Stomach smooth muscle (tissue), 2 donors: Measurements from ENCODE around the gene ASB10.

ENCODE experiments used
- H3K27ac ChIP-seq: one replicate; pipeline ENCODE4 v1.7.0; 2013; ENCODE audit warnings: mild to moderate bottlenecking, low read length, inconsistent platforms
- H3K27me3 ChIP-seq, 2 donors: one replicate each; pipeline ENCODE4 v1.7.0; 2013; ENCODE audit warnings: low read length in 2 of 2; ENCODE audit not compliant: insufficient read depth in 2 of 2, control insufficient read depth in 1 of 2
- H3K36me3 ChIP-seq, 2 donors: one replicate each; pipeline ENCODE4 v1.7.0; 2013; ENCODE audit warnings: low read length in 2 of 2; ENCODE audit not compliant: control insufficient read depth in 2 of 2, insufficient read depth in 2 of 2
- H3K4me1 ChIP-seq: one replicate; pipeline ENCODE4 v1.7.0; 2013; ENCODE audit warnings: low read length; ENCODE audit not compliant: control insufficient read depth, insufficient read depth
- H3K4me3 ChIP-seq, 2 donors: one replicate each; pipeline ENCODE4 v1.7.0; 2013; ENCODE audit warnings: low read length in 2 of 2
- H3K9ac ChIP-seq, 2 donors: one replicate each; pipeline ENCODE4 v1.7.0; 2013; ENCODE audit warnings: low read length in 2 of 2, mild to moderate bottlenecking in 1 of 2
- H3K9me3 ChIP-seq, 2 donors: one replicate each; pipeline ENCODE4 v1.7.0; 2013; ENCODE audit warnings: low read length in 2 of 2; ENCODE audit not compliant: control insufficient read depth in 2 of 2
- donor health status: healthy.
- donor health status: Pancreatic carcinoma.

Gene ASB10

DNA sequence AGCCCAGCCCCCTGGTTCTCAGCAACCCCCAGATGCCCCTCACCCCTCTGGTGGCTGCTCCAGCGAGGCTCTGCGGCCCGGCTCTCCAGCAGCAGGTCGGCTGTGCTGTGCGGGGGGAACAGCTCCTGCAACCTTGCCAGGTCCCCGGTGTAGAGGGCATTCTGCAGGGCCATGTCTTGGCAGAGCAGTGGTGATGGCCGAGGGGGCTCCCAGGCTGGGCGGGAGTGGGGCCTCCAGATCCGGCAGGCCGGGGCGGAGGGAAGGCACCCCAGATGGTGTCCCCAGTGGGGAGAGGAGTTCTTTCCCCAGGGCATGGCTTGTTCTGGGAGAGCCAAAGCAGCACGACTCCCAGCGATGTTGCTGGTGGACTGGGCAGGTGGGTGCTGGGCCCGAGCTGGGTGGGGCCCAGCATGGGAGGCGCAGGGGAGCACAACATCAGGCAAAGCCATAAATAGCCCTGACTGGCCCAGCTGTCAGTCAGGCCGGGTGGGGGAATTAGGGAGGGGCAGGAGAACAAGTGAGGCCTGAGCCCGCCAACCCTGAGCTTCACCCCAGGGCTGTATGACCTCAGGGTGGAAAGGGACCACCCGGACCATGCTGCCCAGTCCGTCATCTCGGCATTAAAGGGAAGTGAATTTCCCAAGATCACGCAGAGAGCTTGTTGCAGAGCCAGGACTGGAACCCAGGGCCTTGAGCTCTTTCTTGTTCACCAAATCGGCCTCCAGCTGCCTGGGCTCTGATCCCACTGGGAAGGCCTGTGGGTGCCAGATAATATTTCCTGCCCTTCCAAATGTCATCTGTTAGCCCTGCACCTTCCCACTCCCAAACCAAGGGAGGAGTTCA lies 580 bp upstream of the ASB10 start:
- Histone ChIP-seq H3K36me3 (no peaks in the 10 kb centered on the region), H3K9me3 (no peaks in the 10 kb centered on the region), H3K27me3 (peaks cover 2 to 4% of the 10 kb centered on the region in 2 donors), H3K9ac (no peak overlapping the region), H3K27ac (no peak overlapping the region), H3K4me1 (no peaks in the 10 kb centered on the region), H3K4me3 (no peak overlapping the region)

DNA sequence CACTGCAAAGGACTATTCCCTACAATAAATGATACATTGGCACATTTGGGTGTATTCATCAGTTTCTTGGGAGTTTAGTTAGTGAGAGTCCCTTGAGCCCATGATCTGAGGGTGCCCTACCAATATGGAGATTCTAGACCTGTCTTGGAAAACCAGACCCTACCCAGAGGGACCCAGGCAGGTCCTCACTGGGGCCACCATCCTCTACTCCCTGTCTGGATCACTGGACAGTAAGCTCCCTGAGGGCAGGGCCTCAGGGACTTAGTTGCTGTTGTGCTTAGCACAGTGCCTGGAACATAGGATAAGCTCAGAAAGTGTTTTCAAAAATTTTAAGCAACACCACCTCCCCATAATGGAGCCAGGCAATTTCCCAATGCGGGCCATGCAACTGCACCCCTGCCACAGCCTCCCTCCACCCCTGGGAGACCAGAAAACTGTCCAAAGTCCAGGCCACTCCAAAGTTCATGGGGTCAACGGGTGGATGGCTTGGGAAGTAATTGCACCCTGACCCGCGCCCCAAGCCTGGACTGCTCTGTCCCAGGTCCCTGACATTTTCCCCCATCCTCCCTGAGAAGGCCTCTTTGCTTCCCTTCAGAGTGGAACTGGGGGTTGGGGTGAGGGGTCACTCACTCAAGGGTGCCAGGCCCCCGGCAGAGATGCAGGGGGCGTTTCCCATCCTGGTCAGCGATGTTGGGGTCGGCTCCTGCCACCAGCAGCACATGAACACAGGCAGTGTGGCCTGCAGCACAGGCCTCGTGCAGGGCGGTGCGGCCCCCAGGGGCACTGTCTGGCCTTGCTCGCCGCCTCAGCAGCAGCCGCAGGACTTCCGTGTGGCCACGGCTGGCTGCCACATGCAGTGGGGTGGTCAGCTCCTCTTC lies 1.0 kb downstream of the ASB10 start:
- Histone ChIP-seq H3K9me3 (no peaks in the 10 kb centered on the region), H3K9ac (no peak overlapping the region), H3K27ac (no peak overlapping the region), H3K27me3 (peaks cover 4 to 6% of the 10 kb centered on the region in 2 donors), H3K36me3 (no peaks in the 10 kb centered on the region), H3K4me3 (no peak overlapping the region), H3K4me1 (no peaks in the 10 kb centered on the region)

DNA sequence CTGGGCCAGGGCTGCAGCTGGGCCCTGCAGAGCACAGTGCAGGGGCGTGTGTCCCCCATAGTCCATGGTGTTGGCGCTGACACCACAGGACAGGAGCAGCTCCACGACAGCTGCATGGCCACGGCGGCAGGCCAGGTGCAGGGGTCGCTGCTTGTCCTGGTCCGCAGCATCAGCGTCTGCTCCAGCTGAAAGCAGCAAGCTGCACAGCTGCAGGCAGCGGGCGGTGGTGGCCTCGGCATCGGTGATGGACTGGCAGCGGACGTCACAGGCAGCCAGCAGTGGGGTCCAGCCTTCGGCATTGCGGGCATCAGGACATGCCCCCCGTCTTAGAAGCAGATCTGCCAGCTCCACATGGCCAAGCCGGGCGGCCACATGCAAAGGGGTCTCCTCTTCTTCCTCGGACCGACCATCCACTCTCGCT lies 6.0 kb downstream of the ASB10 start:
- Histone ChIP-seq H3K4me3 (no peak overlapping the region), H3K4me1 (no peaks in the 10 kb centered on the region), H3K9ac (no peak overlapping the region), H3K36me3 (no peaks in the 10 kb centered on the region), H3K27me3 (peaks cover 10 to 14% of the 10 kb centered on the region in 2 donors), H3K9me3 (no peaks in the 10 kb centered on the region), H3K27ac (no peak overlapping the region)

DNA sequence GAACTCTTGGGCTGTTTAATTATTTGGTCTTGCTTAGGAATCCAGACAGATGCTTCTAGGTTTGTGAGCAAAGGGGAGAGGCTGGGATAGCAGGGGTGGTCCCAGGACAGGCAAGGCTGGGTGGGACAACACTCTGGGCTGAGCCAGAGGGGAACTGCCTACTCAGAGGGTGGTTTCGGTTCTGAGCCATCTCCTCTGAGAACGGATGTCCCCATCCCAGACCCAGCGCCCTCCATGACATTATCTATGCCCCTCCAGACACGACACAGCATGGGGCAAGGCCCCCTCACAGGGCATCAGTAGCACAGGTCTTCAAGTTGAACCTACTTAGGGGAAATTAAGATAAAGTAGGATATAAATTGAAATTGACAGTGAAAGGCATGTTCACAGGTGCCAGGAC lies 7.1 kb downstream of the ASB10 start:
- Histone ChIP-seq H3K9ac (no peak overlapping the region), H3K4me3 (no peak overlapping the region), H3K4me1 (no peaks in the 10 kb centered on the region), H3K27ac (no peak overlapping the region), H3K9me3 (no peaks in the 10 kb centered on the region), H3K36me3 (no peaks in the 10 kb centered on the region), H3K27me3 (peaks cover 7 to 20% of the 10 kb centered on the region in 2 donors)

DNA sequence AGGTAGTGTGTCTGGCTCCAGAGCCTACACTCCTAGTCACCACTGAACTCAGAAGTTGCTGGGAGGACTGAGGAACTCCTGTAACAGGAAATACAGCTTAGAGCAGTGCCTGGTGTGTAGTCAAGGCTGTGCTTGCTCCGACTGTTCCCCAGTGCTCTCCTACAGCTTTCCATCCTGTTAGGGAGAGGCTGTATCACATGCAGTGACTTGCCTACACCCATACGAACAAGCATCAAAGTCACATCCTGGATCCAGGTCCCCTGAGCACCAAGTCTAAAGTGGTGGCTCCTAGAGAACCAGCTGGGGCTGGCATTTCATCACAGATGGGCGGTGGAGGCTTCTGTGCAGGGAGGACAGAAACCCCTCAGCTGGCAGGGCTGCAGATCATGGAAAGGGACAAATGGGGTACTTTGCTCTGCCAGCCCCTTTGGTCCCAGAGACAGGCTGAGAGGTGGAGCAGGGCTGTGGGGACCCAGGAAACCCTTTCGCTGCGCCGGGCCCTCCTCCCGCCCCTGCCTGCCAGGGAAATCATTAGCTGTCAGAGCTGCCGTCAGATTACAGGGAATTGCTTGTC lies 7.7 kb downstream of the ASB10 start:
- Histone ChIP-seq H3K9ac (no peak overlapping the region), H3K27ac (no peak overlapping the region), H3K4me3 (no peak overlapping the region), H3K36me3 (no peaks in the 10 kb centered on the region), H3K4me1 (no peaks in the 10 kb centered on the region), H3K9me3 (no peaks in the 10 kb centered on the region), H3K27me3 (peaks cover 12 to 22% of the 10 kb centered on the region in 2 donors)

DNA sequence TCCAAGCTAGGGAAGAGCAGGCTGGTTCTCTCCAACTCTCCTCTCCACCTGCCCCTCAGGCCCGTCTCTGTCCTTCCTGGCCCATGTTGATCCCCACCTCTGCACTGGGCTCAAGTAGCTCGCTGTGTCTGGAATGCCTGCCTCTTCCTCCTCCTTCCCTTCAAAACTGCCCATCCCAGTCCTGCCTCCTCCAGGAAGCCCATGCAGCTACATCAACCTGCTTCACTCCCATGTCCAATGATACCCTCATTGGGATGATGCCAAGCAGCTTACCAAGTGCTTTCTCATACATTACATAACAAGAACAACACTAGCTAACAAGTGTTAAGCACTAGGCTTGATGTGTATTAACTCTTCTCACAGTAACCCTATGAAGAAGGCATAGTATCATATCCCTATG lies 8.2 kb downstream of the ASB10 start:
- Histone ChIP-seq H3K9me3 (no peaks in the 10 kb centered on the region), H3K27ac (no peak overlapping the region), H3K4me1 (no peaks in the 10 kb centered on the region), H3K4me3 (no peak overlapping the region), H3K27me3 (peaks cover 18 to 22% of the 10 kb centered on the region in 2 donors), H3K9ac (no peak overlapping the region), H3K36me3 (no peaks in the 10 kb centered on the region)

DNA sequence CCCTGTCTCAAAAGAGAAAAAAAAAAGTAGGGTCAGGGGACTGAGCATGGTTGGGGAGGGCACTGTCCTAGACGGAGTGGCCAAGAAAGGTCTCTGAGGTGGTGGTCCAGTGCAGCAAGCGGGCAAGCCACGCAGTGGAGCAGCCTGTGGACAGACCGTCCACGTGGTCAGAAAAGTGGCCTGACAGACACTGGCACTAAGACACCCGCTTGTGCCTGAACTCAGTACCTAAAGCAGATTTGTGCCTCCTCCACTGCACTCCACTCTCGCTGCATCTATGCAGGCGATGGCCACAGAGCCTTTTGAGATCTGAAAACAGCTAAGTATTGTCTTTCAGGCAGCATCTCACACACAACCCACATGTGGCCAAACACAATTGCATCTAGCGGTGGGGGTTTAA lies 8.8 kb downstream of the ASB10 start:
- Histone ChIP-seq H3K4me3 (no peak overlapping the region), H3K9me3 (no peaks in the 10 kb centered on the region), H3K36me3 (no peaks in the 10 kb centered on the region), H3K27ac (no peak overlapping the region), H3K9ac (no peak overlapping the region), H3K27me3 (peaks cover 22 to 27% of the 10 kb centered on the region in 2 donors), H3K4me1 (no peaks in the 10 kb centered on the region)

DNA sequence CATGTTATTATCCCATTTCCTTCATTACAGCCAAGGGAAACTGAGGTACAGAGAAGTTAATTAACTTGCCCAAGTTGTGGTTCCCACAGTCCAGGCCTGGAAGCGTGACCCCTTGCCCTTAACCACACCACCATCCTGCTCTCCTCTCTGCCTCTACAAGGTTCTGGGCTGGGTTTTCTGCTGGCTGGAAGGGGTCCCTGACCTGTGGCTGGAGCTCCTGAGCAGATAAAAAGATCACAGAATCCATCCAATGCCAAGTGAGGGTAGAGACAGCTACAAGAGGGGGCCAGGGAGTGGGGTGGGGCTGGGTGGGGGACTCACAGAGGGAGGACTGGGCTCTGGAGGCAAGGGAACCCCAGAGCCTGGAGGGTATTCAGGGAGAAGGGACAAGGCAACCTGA lies 9.7 kb downstream of the ASB10 start:
- H3K36me3 ChIP-seq: no peaks in the 10 kb centered on the region
- H3K9me3 ChIP-seq: no peaks in the 10 kb centered on the region
- H3K4me3 ChIP-seq: no peak overlapping the region
- no peak overlapping the region for H3K27ac ChIP-seq
- no peaks in the 10 kb centered on the region for H3K4me1 ChIP-seq
- peaks cover 29 to 34% of the 10 kb centered on the region in 2 donors for H3K27me3 ChIP-seq
- no peak overlapping the region for H3K9ac ChIP-seq

DNA sequence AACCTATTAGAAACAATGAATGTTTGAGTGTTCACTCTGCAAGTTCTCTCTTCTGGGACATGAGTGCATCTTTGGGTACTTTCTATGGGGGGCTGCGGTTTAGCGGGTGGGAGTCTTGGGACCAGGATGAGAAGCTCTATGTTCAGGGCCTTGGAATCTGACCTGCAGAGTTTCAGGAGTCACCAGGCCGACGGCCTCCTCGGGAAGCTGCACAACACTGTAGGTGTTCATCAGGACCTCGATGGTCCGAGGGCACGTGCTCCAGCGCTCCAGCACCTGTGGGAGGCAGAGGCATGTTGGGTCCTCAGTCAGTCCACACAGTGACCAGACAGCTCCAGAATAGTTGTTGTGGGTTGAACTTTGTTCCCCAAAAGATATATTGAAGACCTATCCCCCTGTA lies 10.6 kb downstream of the ASB10 start:
- Histone ChIP-seq H3K27ac (no peak overlapping the region), H3K9ac (no peak overlapping the region), H3K9me3 (no peaks in the 10 kb centered on the region), H3K36me3 (no peaks in the 10 kb centered on the region), H3K27me3 (peaks cover 29 to 30% of the 10 kb centered on the region in 2 donors), H3K4me1 (no peaks in the 10 kb centered on the region), H3K4me3 (no peak overlapping the region)

DNA sequence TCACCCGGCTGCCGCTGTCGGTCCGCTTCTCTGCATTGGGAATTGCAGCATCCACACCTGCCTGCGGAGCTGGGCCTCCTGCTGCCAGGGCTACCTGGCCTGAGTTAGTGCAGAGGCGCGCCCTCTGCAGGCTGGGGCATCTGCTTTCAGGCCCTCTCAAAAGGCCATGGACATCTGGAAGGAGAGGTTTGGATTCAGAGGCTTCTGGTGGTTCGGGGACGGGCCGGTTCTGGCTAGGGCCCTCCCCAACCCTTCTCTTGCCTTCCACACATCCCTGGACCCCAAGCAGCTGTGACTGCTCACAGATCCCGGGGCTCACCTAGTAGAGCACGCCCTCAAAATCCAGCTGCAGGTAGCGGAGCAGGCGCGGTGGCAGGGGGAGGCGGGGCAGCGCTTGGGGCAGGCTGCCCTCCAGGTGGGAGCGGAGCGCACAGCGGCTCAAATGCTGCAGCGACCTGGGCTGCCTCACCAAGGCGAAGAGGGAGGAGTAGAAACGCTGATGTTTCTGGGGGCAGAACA lies 11.2 kb downstream of the ASB10 start:
- no peaks in the 10 kb centered on the region for H3K36me3 ChIP-seq
- no peak overlapping the region for H3K9ac ChIP-seq
- H3K4me3 ChIP-seq: no peak overlapping the region
- peaks cover 26 to 30% of the 10 kb centered on the region in 2 donors for H3K27me3 ChIP-seq
- no peaks in the 10 kb centered on the region for H3K9me3 ChIP-seq
- no peak overlapping the region for H3K27ac ChIP-seq
- no peaks in the 10 kb centered on the region for H3K4me1 ChIP-seq
